H1 (cell line): ENCODE measurements around the gene MYD88. TPM values are rescaled to one million over a fixed set of nuclear protein-coding genes. Genes with fewer than 3 reads are reported as not detected.

Source experiments
- CHD1 ChIP-seq: IDR thresholded peaks from 2 replicates; pipeline ENCODE4 v1.6.1; 2012; ENCODE audit warnings: low read depth, low read length, improper control_type of control experiment
- CTBP2 ChIP-seq: IDR thresholded peaks from 2 replicates; pipeline ENCODE4 v1.7.0; 2011; ENCODE audit warnings: borderline replicate concordance, mild to moderate bottlenecking, moderate library complexity, mixed read lengths, low read length; ENCODE audit not compliant: insufficient read depth, insufficient read length
- GTF2F1 ChIP-seq: IDR thresholded peaks from 2 replicates; pipeline ENCODE4 v1.6.1; 2012; ENCODE audit warnings: low read depth, low read length, improper control_type of control experiment, borderline replicate concordance
- RNF2 ChIP-seq: fragments of 200-900, 300-1000 bp; sonication (generic); IDR thresholded peaks from 2 replicates; pipeline ENCODE4 v1.7.1; 2016; ENCODE audit warnings: borderline replicate concordance, low read depth, mild to moderate bottlenecking, antibody characterized with exemption, low read length; ENCODE audit not compliant: poor library complexity, severe bottlenecking; ENCODE audit errors: missing control alignments
- SIN3A ChIP-seq, 2 experiments: IDR thresholded peaks in 1 of 2; conservative IDR thresholded peaks in 1 of 2; 2 replicates each; pipeline ENCODE4 v1.6.1; 2011 to 2012; ENCODE audit warnings: low read length in 2 of 2, improper control_type of control experiment in 1 of 2, low read depth in 1 of 2, mild to moderate bottlenecking in 1 of 2
- TAF7 ChIP-seq: optimal IDR thresholded peaks from 2 replicates; pipeline ENCODE3; 2011; ENCODE audit warnings: low read depth, mild to moderate bottlenecking, inconsistent platforms, low read length, moderate library complexity, borderline replicate concordance
- TBP ChIP-seq: IDR thresholded peaks from 2 replicates; pipeline ENCODE4 v1.6.1; 2011; ENCODE audit warnings: low read depth, low read length, improper control_type of control experiment
- polyA plus RNA-seq, 7 experiments: library from polyadenylated mRNA; depleted of rRNA in 3 of 7; stranded (reverse) in 5 of 7; unstranded in 2 of 7; fragments of >200 nt in 5 of 7; fragments of 200-250 nt in 2 of 7; gene quantifications; 1 replicate in 5 of 7; 2 replicates in 1 of 7; 4 replicates in 1 of 7; pipeline versions ENCODE4 v1.2.1 to v1.2.3, GENCODE V29; 2011 to 2013; ENCODE audit warnings: missing spikeins in 2 of 7, mixed read lengths in 2 of 7
- total RNA-seq: library from RNA; stranded (reverse); fragmentation: NEBNext Ultra II Directional; extraction: Animal tissue kit (Norgen Biotek cat#: 25700); gene quantifications from 2 replicates; pipeline ENCODE4 v1.2.1, GENCODE V29; 2021
- TF ChIP-seq, protein P1 (sequence below): fragments of 300-600 bp; sonication (generic); IDR thresholded peaks from 2 replicates; pipeline ENCODE4 v1.7.1; 2012; ENCODE audit warnings: low read length, moderate library complexity, mild to moderate bottlenecking, inconsistent platforms; ENCODE audit not compliant: insufficient replicate concordance

Gene MYD88
- total and polyA plus RNA-seq, 2 of the 8 experiments (the other 6 are each of a cell fraction or from before 2014, with no cell fraction given) = 22.1 to 22.5 TPM

DNA sequence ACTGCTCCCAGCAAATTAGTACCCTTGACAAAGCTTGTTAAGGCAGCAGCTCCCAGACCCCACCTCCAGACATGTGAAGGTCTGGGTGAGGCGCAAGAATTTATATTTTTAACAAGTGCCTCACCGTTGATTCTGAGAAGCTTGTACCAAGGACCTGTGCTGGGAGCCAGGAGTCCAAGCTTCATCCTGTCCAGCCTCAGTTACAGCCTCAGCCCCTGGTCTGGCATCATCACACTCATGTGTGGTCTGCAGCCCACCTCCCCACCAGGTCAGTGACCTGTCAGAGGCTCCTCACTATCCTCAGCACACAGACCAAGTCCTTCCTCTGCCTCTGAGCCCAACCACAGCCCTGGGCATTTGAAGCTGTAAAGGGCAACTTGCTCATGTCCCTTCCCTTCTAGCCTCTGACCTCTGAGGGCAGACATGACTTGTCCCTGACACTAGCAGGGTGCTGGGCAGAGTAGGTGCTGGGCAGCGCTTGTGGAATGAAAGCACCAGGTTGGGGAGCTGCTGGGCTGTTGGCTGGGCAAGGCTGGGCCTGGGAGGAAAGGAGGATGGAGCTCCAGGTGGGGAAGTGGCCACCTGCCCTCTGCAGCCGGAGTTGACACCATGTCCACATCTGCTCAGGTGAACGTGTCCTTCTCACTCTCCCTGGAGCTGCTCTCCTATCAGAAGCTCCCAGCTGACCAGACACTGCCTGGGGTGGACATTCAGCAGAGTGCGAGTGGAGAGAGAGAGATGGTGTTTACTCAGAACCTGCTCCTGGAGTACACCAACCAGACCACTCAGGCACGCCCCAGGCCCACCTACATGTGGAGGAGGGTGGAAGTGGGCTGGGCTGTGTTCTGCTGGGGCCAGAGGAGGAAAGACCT is 18.4 kb upstream of the MYD88 start (continued):
- TF ChIP-seq, protein P1, sequence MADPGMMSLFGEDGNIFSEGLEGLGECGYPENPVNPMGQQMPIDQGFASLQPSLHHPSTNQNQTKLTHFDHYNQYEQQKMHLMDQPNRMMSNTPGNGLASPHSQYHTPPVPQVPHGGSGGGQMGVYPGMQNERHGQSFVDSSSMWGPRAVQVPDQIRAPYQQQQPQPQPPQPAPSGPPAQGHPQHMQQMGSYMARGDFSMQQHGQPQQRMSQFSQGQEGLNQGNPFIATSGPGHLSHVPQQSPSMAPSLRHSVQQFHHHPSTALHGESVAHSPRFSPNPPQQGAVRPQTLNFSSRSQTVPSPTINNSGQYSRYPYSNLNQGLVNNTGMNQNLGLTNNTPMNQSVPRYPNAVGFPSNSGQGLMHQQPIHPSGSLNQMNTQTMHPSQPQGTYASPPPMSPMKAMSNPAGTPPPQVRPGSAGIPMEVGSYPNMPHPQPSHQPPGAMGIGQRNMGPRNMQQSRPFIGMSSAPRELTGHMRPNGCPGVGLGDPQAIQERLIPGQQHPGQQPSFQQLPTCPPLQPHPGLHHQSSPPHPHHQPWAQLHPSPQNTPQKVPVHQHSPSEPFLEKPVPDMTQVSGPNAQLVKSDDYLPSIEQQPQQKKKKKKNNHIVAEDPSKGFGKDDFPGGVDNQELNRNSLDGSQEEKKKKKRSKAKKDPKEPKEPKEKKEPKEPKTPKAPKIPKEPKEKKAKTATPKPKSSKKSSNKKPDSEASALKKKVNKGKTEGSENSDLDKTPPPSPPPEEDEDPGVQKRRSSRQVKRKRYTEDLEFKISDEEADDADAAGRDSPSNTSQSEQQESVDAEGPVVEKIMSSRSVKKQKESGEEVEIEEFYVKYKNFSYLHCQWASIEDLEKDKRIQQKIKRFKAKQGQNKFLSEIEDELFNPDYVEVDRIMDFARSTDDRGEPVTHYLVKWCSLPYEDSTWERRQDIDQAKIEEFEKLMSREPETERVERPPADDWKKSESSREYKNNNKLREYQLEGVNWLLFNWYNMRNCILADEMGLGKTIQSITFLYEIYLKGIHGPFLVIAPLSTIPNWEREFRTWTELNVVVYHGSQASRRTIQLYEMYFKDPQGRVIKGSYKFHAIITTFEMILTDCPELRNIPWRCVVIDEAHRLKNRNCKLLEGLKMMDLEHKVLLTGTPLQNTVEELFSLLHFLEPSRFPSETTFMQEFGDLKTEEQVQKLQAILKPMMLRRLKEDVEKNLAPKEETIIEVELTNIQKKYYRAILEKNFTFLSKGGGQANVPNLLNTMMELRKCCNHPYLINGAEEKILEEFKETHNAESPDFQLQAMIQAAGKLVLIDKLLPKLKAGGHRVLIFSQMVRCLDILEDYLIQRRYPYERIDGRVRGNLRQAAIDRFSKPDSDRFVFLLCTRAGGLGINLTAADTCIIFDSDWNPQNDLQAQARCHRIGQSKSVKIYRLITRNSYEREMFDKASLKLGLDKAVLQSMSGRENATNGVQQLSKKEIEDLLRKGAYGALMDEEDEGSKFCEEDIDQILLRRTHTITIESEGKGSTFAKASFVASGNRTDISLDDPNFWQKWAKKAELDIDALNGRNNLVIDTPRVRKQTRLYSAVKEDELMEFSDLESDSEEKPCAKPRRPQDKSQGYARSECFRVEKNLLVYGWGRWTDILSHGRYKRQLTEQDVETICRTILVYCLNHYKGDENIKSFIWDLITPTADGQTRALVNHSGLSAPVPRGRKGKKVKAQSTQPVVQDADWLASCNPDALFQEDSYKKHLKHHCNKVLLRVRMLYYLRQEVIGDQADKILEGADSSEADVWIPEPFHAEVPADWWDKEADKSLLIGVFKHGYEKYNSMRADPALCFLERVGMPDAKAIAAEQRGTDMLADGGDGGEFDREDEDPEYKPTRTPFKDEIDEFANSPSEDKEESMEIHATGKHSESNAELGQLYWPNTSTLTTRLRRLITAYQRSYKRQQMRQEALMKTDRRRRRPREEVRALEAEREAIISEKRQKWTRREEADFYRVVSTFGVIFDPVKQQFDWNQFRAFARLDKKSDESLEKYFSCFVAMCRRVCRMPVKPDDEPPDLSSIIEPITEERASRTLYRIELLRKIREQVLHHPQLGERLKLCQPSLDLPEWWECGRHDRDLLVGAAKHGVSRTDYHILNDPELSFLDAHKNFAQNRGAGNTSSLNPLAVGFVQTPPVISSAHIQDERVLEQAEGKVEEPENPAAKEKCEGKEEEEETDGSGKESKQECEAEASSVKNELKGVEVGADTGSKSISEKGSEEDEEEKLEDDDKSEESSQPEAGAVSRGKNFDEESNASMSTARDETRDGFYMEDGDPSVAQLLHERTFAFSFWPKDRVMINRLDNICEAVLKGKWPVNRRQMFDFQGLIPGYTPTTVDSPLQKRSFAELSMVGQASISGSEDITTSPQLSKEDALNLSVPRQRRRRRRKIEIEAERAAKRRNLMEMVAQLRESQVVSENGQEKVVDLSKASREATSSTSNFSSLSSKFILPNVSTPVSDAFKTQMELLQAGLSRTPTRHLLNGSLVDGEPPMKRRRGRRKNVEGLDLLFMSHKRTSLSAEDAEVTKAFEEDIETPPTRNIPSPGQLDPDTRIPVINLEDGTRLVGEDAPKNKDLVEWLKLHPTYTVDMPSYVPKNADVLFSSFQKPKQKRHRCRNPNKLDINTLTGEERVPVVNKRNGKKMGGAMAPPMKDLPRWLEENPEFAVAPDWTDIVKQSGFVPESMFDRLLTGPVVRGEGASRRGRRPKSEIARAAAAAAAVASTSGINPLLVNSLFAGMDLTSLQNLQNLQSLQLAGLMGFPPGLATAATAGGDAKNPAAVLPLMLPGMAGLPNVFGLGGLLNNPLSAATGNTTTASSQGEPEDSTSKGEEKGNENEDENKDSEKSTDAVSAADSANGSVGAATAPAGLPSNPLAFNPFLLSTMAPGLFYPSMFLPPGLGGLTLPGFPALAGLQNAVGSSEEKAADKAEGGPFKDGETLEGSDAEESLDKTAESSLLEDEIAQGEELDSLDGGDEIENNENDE = no peak
- TF ChIP-seq SIN3A (conservative IDR thresholded peaks at IDR 0.05 in 1 of 2, IDR thresholded peaks at IDR 0.05 in 1 of 2; ENCODE audit: low read depth in 1 of 2, low read length in 2 of 2) (no peak), CHD1 (no peak), RNF2 (no peak), GTF2F1 (no peak), CTBP2 (no peak), TBP (no peak), TAF7 (no peak)
